Ascending aorta (tissue), 2 donors: ENCODE measurements around the gene IGFBPL1. TPM values are rescaled to one million over a fixed set of nuclear protein-coding genes. Genes with fewer than 3 reads are reported as not detected.
A peak's percentile ranks its signal among the peaks of the same experiment; 100 is the strongest.

Source experiments
- DNase-seq, 2 donors: peaks; one replicate each; pipeline ENCODE4 v3.0.0-alpha.2; 2019; ENCODE audit warnings: low spot score in 2 of 2
- H3K27ac ChIP-seq, 2 donors: fragments of 200-600 bp; sonication (generic); one replicate each; pipeline ENCODE4 v1.5.1; 2016 to 2017; ENCODE audit warnings: mild to moderate bottlenecking in 1 of 2
- H3K27me3 ChIP-seq: fragments of 200-600 bp; sonication (generic); one replicate; pipeline ENCODE4 v1.5.1; 2017
- H3K36me3 ChIP-seq, 2 donors: fragments of 200-600 bp; sonication (generic); one replicate each; pipeline ENCODE4 v1.5.1; 2016
- H3K4me1 ChIP-seq, 2 donors: fragments of 200-600 bp; sonication (generic); one replicate each; pipeline ENCODE4 v1.5.1; 2016 to 2017; ENCODE audit warnings: mild to moderate bottlenecking in 1 of 2
- H3K4me3 ChIP-seq, 2 donors: fragments of 200-600 bp; sonication (generic); one replicate each; pipeline ENCODE4 v1.5.1; 2016 to 2017; ENCODE audit warnings: mild to moderate bottlenecking in 1 of 2
- H3K9me3 ChIP-seq, 2 donors: fragments of 200-600 bp; sonication (generic); one replicate each; pipeline ENCODE4 v1.5.1; 2016
- intact Hi-C: fragments of 100-400 bp; cut with DNase I; formaldehyde crosslinking; loops from one replicate; pipeline ENCODE4 v1.15.1; 2023
- total RNA-seq: library from RNA; depleted of rRNA; stranded (reverse); fragments of >200 nt; gene quantifications from one replicate; pipeline ENCODE4 v1.1.0, GENCODE V29; 2016
- TF ChIP-seq, protein P1 (sequence below), 3 experiments: fragments of 200-600 bp in 2 of 3; fragments of 450-650 bp in 1 of 3; sonication (generic) in 2 of 3; IDR thresholded peaks; one replicate each; pipeline ENCODE4 v1.5.1; 2016 to 2019; ENCODE audit warnings: antibody characterized with exemption in 3 of 3, mild to moderate bottlenecking in 1 of 3, moderate library complexity in 1 of 3

IGFBPL1 gene
- total RNA-seq, 1 donor from 2014 or later, result 4.8 TPM

DNA sequence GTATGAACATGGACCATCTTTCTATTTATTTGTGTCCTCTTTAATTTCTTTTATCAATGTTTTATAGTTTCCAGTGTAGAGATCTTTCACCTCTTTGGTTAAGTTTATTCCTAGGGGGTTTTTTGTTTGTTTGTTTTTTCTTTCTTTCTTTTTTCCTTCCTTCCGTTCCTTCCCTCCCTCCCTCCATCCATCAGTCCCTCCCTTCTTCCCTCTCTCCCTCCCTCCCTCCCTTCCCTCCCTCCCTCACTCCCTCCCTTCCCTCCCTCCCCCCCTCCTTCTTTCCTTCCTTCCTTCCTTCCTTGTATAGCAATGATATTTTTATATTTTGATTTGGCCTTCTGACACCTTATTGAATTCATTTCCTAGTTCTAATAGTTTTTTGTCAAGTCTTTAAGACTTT lies 23.4 kb upstream of the IGFBPL1 start:
- no peaks in the 10 kb centered on the region for H3K36me3 ChIP-seq
- intact Hi-C loops, result no loop called here
- no peak for DNase-seq

DNA sequence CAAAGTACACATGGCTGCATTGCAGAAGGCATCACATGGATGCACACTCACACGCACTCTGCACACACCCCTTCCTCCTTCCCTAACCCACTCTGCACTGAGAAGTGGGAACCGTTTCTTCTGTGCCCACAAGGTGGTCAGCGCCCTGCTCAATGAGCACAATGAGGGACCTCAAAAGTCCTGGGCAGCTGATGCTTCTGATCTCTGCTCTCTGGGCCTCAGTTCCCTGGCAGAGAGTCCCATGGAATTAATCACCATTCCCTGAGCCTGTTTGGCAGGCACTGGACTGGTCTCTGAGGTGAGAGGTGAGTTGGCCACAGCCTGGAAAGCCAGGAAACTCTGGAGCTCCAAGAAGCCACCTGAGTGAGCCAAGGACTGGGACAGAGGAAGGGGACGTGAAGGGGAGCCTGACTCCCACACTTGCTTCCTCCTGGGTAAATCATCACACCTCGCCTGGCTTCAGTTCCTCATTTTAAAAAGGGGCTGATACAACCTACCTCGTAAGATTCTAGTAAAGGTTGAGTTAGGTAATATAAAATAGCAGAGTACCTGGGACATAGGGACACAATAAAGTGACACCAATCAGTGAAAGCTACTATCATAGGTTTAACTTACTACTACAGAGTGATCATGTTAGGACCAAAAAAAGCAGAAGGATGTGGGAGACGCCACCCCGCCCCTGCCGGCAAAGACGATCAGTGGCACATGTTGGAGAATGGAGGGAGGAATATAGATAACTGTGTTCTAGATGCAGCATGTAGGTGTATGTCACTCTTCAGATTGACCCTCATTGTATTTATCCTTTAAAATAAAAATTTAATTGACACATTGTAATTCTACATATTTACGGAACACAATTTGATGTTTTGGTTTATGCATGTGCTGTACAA lies 21.1 kb upstream of the IGFBPL1 start:
- intact Hi-C loops, result no loop called here
- no peak overlapping the region for H3K4me3 ChIP-seq
- H3K27ac ChIP-seq, result no peak overlapping the region
- H3K36me3 ChIP-seq, result no peaks in the 10 kb centered on the region
- H3K9me3 ChIP-seq, result peaks cover 0 to 1% of the 10 kb centered on the region in 2 donors
- TF ChIP-seq, protein P1, sequence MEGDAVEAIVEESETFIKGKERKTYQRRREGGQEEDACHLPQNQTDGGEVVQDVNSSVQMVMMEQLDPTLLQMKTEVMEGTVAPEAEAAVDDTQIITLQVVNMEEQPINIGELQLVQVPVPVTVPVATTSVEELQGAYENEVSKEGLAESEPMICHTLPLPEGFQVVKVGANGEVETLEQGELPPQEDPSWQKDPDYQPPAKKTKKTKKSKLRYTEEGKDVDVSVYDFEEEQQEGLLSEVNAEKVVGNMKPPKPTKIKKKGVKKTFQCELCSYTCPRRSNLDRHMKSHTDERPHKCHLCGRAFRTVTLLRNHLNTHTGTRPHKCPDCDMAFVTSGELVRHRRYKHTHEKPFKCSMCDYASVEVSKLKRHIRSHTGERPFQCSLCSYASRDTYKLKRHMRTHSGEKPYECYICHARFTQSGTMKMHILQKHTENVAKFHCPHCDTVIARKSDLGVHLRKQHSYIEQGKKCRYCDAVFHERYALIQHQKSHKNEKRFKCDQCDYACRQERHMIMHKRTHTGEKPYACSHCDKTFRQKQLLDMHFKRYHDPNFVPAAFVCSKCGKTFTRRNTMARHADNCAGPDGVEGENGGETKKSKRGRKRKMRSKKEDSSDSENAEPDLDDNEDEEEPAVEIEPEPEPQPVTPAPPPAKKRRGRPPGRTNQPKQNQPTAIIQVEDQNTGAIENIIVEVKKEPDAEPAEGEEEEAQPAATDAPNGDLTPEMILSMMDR (IDR thresholded peaks at IDR 0.05), result no peak
- H3K27me3 ChIP-seq, result no peaks in the 10 kb centered on the region
- no peaks in the 10 kb centered on the region for H3K4me1 ChIP-seq
- DNase-seq, result no peak

More for the DNA sequence above, 23.4 kb upstream of the IGFBPL1 start:
- Histone ChIP-seq H3K9me3 (peaks cover 11 to 14% of the 10 kb centered on the region in 2 donors), H3K27me3 (no peaks in the 10 kb centered on the region), H3K4me3 (no peak overlapping the region), H3K4me1 (no peaks in the 10 kb centered on the region), H3K27ac (no peak overlapping the region)
- TF ChIP-seq, protein P1 (IDR thresholded peaks at IDR 0.05), result no peak

DNA sequence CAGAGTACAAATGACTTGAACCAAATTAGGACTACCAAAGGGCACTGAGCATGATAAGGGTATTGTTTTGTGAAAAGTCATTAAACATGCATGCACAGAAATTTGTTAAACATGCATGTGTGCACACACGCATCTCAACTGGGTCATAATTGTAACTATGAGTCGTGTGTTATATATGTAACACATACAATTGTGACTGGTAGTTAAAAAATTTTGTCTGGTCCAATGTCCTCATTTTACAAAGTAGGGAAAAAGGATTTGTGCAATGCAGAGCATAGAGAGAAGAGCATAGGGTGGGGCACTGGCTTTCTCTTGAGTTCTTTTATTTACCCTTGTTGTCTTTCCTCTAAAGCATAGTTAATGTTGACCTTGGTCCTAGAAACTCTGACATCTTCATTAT lies 19.3 kb upstream of the IGFBPL1 start:
- H3K4me1 ChIP-seq, result no peaks in the 10 kb centered on the region
- intact Hi-C loops, result no loop called here
- H3K27ac ChIP-seq, result no peak overlapping the region
- no peaks in the 10 kb centered on the region for H3K9me3 ChIP-seq
- no peak for DNase-seq
- no peak overlapping the region for H3K4me3 ChIP-seq
- no peaks in the 10 kb centered on the region for H3K36me3 ChIP-seq
- H3K27me3 ChIP-seq, result no peaks in the 10 kb centered on the region
- TF ChIP-seq, protein P1 (IDR thresholded peaks at IDR 0.05), result no peak

DNA sequence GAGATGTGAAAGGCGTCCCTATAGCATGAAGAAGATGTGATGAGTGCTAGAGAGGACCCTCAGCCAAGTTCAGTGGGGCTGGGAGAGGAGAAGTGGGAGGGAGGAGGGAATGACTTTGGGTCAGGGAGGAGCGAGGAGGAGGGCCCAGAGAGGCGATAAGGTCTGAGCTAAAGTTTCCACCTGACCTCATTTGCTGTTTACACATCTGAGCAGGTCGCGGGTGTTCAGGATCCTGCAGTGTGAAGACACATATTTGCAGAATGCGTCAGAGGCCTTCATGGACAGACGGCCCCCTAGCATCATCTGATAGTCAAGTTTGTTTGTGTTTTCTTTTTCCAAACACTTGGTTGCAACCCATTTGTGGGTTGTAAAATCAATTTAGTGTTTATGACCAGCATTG lies 18.9 kb upstream of the IGFBPL1 start:
- intact Hi-C loops, result no loop called here
- H3K36me3 ChIP-seq, result no peaks in the 10 kb centered on the region

DNA sequence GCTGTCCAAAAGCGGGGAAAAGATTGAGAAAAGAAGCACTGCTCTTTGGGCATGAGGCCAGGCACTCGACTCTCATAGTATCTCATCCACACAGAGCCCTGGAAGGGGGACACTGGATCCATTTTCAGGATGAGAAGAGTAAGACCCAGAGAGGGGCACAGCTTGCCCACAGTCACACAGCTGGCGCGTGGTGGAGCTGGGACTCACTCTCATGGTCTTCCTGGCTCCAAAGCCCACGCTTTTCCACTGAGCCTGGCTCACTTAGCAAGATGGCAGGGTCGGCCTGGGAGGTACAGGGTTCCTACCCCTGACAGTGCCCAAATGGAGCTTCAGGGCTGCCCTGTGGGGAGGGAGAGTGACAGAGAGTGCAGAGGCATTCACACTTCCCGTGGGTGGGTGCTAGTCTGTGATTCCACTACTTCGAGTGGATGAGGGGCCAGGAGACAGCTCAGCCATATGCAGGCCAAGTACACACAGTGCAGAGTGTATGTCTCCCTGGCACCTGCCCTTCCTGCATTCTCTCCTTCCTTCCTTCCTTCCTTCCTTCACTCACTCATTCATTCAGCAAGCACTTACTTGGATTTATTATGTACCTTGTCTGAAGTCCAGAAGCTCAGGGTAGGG lies 18.3 kb upstream of the IGFBPL1 start:
- TF ChIP-seq, protein P1 (IDR thresholded peaks at IDR 0.05), result no peak
- Histone ChIP-seq H3K27ac (no peak overlapping the region), H3K9me3 (no peaks in the 10 kb centered on the region), H3K27me3 (no peaks in the 10 kb centered on the region), H3K4me1 (no peaks in the 10 kb centered on the region), H3K4me3 (no peak overlapping the region), H3K36me3 (no peaks in the 10 kb centered on the region)
- peak in 1 of 2 donors; percentile 15 for DNase-seq
- intact Hi-C loops, result no loop called here

More for the DNA sequence above, 18.9 kb upstream of the IGFBPL1 start:
- TF ChIP-seq, protein P1 (IDR thresholded peaks at IDR 0.05), result no peak
- Histone ChIP-seq H3K4me3 (no peak overlapping the region), H3K27ac (no peak overlapping the region), H3K4me1 (no peaks in the 10 kb centered on the region), H3K27me3 (no peaks in the 10 kb centered on the region), H3K9me3 (no peaks in the 10 kb centered on the region)
- DNase-seq, result peak in 1 of 2 donors; percentile 8
